Measurements from ENCODE around the gene TMEM26.
"Not testable (repeated sequence)": the region's sequence is repeated elsewhere in the genome, so short reads cannot be mapped to it uniquely, and the experiment has no call there.

TMEM26 gene

GRCh38 chr10:61398366-61399129, 54.6 kb downstream of the TMEM26 start:
- peak; percentile 52 for DNase-seq

GRCh38 chr10:61397175-61397986, 55.8 kb downstream of the TMEM26 start:
- peak; percentile 84 for DNase-seq

GRCh38 chr10:61391281-61391680, 61.9 kb downstream of the TMEM26 start:
- no peak for DNase-seq

- peak; percentile 39 for DNase-seq
Observed at GRCh38 chr10:61390851-61391250, 62.3 kb downstream of the TMEM26 start.

GRCh38 chr10:61389887-61390286, 63.3 kb downstream of the TMEM26 start:
- peak; percentile 93 for DNase-seq

- peak; percentile 76 for DNase-seq
Observed at GRCh38 chr10:61388986-61389385, 64.2 kb downstream of the TMEM26 start.

GRCh38 chr10:61385231-61386001, 67.8 kb downstream of the TMEM26 start:
- DNase-seq, result peak; percentile 82

GRCh38 chr10:61381153-61381552, 72.0 kb downstream of the TMEM26 start:
- DNase-seq, result not testable (repeated sequence)

- no peak for DNase-seq
Observed at GRCh38 chr10:61378865-61379264, 74.3 kb downstream of the TMEM26 start.

GRCh38 chr10:61376908-61377368, 76.2 kb downstream of the TMEM26 start:
- no peak for DNase-seq

GRCh38 chr10:61376377-61376776, 76.8 kb downstream of the TMEM26 start:
- no peak for DNase-seq

- no peak for DNase-seq
Observed at GRCh38 chr10:61366365-61366764, 86.8 kb downstream of the TMEM26 start.

- no peak for DNase-seq
Observed at GRCh38 chr10:61364619-61365018, 88.6 kb downstream of the TMEM26 start.

- no peak for DNase-seq
Observed at GRCh38 chr10:61363006-61363405, 90.2 kb downstream of the TMEM26 start.

- DNase-seq, result no peak
Observed at GRCh38 chr10:61359452-61359851, 93.7 kb downstream of the TMEM26 start.

GRCh38 chr10:61357687-61358086, 95.5 kb downstream of the TMEM26 start:
- no peak for DNase-seq

All from MV-4-11 (cell line).